ENCODE results near the gene RGS7. TPM values are rescaled to one million over a fixed set of nuclear protein-coding genes. Genes with fewer than 3 reads are reported as not detected.
"Not testable (repeated sequence)": the region's sequence is repeated elsewhere in the genome, so short reads cannot be mapped to it uniquely, and the experiment has no call there.

Gene RGS7
- total RNA-seq, 1 donor from 2014 or later = not detected

GRCh38 chr1:241276391-241276790 lies 80.6 kb downstream of the RGS7 start:
- DNase-seq (no peak), ATAC-seq (no peak)
- intact Hi-C loops (cut with micrococcal nuclease) = no loop called here

- DNase-seq (no peak), ATAC-seq (no peak)
- intact Hi-C loops (cut with micrococcal nuclease) = no loop called here
Measured at GRCh38 chr1:241275981-241276380, 81.0 kb downstream of the RGS7 start.

- intact Hi-C loops (cut with micrococcal nuclease) = no loop called here
Measured at GRCh38 chr1:241275226-241275625, 81.8 kb downstream of the RGS7 start.

GRCh38 chr1:241274693-241275092 lies 82.3 kb downstream of the RGS7 start:
- intact Hi-C loops (cut with micrococcal nuclease) = no loop called here
- ATAC-seq (no peak), DNase-seq (no peak)

More at GRCh38 chr1:241275226-241275625, 81.8 kb downstream of the RGS7 start:
- DNase-seq (no peak), ATAC-seq (no peak)

GRCh38 chr1:241272828-241273227 lies 84.2 kb downstream of the RGS7 start:
- ATAC-seq (no peak), DNase-seq (no peak)
- intact Hi-C loops (cut with micrococcal nuclease) = no loop called here

GRCh38 chr1:241271427-241271826 lies 85.6 kb downstream of the RGS7 start:
- intact Hi-C loops (cut with micrococcal nuclease) = no loop called here
- DNase-seq (no peak), ATAC-seq (no peak)

- intact Hi-C loops (cut with micrococcal nuclease) = no loop called here
- no peak for DNase-seq
- no peak for ATAC-seq
Measured at GRCh38 chr1:241270016-241270415, 87.0 kb downstream of the RGS7 start.

- DNase-seq = no peak
- intact Hi-C loops (cut with micrococcal nuclease) = no loop called here
- no peak for ATAC-seq
Measured at GRCh38 chr1:241269116-241269515, 87.9 kb downstream of the RGS7 start.

- ATAC-seq = no peak
- intact Hi-C loops (cut with micrococcal nuclease) = no loop called here
- DNase-seq = no peak
Measured at GRCh38 chr1:241266121-241266520, 90.9 kb downstream of the RGS7 start.

- ATAC-seq (no peak), DNase-seq (no peak)
- intact Hi-C loops (cut with micrococcal nuclease) = no loop called here
Measured at GRCh38 chr1:241265428-241265827, 91.6 kb downstream of the RGS7 start.

GRCh38 chr1:241263346-241263745 lies 93.7 kb downstream of the RGS7 start:
- ATAC-seq = no peak
- no peak for DNase-seq
- intact Hi-C loops (cut with micrococcal nuclease) = no loop called here

GRCh38 chr1:241253471-241253870 lies 103.5 kb downstream of the RGS7 start:
- intact Hi-C loops (cut with micrococcal nuclease) = no loop called here
- no peak for ATAC-seq
- DNase-seq = no peak

GRCh38 chr1:241250465-241250864 lies 106.5 kb downstream of the RGS7 start:
- DNase-seq (no peak), ATAC-seq (no peak)
- intact Hi-C loops (cut with micrococcal nuclease) = no loop called here

GRCh38 chr1:241240069-241240468 lies 116.9 kb downstream of the RGS7 start:
- DNase-seq (no peak), ATAC-seq (no peak)

GRCh38 chr1:241237873-241238272 lies 119.1 kb downstream of the RGS7 start:
- ATAC-seq (no peak), DNase-seq (no peak)
- intact Hi-C loops (cut with micrococcal nuclease) = no loop called here

More at GRCh38 chr1:241240069-241240468, 116.9 kb downstream of the RGS7 start:
- intact Hi-C loops (cut with micrococcal nuclease) = no loop called here

- no peak for DNase-seq
- intact Hi-C loops (cut with micrococcal nuclease) = no loop called here
- ATAC-seq = no peak
Measured at GRCh38 chr1:241235256-241235897, 121.6 kb downstream of the RGS7 start.

GRCh38 chr1:241229711-241230110 lies 127.3 kb downstream of the RGS7 start:
- intact Hi-C loops (cut with micrococcal nuclease) = no loop called here
- ATAC-seq (no peak), DNase-seq (no peak)

GRCh38 chr1:241229216-241229615 lies 127.8 kb downstream of the RGS7 start:
- no peak for ATAC-seq
- intact Hi-C loops (cut with micrococcal nuclease) = no loop called here
- DNase-seq = no peak

GRCh38 chr1:241228339-241228738 lies 128.7 kb downstream of the RGS7 start:
- intact Hi-C loops (cut with micrococcal nuclease) = no loop called here
- DNase-seq = no peak
- ATAC-seq = no peak

GRCh38 chr1:241225741-241226140 lies 131.3 kb downstream of the RGS7 start:
- intact Hi-C loops (cut with micrococcal nuclease) = no loop called here
- no peak for DNase-seq
- no peak for ATAC-seq

GRCh38 chr1:241224189-241224588 lies 132.8 kb downstream of the RGS7 start:
- DNase-seq; intact Hi-C loops (cut with micrococcal nuclease); ATAC-seq: not testable (repeated sequence)

- ATAC-seq; DNase-seq; intact Hi-C loops (cut with micrococcal nuclease): not testable (repeated sequence)
Measured at GRCh38 chr1:241222813-241223212, 134.2 kb downstream of the RGS7 start.
